Epithelial cell of prostate (primary cell): ENCODE measurements around the gene MCM3AP.

Experiments used
- DNase-seq: peaks from one replicate; pipeline ENCODE4 v3.0.0-alpha.2; 2011; ENCODE audit warnings: low read depth, low spot score
- H3K27ac ChIP-seq: fragments of 450-650 bp; 2 replicates; pipeline ENCODE4 v1.5.1; 2017; ENCODE audit warnings: mild to moderate bottlenecking

Gene MCM3AP

DNA sequence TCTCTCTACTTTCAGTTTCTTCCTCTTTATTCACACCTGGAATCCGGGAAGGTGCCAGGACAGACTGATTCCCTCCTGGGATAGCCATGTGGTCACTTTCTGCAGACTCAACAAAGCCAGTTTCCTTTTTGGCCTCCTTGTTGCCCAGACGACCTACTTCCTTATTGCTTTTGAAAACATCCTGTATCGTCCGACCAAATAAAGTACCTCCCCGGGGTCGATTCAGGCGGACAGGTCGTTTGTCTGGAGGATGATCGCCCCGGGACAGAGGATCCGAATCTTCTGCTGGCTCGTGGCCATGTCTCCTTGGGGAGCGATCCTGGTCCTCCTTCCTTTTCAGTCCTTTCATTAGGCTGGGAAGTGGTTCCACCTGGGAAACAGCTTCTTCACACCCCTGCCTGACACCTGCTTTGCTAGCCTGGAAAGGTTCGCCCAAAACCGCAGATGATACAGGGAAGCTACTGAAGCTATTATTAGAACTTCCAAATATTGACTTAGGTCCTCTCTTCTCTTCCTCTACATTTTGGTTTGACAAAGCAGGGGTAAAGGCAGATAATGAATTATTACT is 1.2 kb downstream of the MCM3AP start:
- DNase-seq = no peak
- H3K27ac ChIP-seq = no peak overlapping the region

DNA sequence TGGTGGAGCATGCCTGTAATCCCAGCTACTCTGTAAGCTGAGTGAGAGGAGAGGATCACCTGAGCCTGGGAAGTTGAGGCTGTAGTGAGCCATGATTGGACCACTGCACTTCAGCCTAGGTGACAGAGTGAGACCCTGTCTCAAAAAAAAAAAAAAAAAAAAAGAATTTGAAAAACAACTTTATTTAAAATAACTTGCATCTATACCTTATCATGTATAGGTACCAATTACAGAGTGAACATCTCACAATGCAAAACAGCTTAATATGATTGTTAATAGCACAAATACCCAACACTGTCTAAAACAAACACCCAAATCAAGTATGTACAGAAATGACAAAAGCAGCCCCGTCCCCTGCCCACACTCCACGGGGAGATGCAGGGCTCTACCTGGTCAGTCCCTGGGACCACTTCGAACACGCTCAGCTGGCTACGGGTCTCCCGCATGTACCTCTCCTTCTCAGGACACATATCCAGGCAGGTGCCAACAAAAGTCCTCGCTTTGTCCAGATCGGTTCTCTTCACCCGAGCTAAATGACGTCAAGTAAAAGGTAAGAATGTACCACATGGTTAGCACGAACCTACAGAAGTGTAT is 10.5 kb downstream of the MCM3AP start:
- H3K27ac ChIP-seq = no peak overlapping the region
- DNase-seq = no peak

DNA sequence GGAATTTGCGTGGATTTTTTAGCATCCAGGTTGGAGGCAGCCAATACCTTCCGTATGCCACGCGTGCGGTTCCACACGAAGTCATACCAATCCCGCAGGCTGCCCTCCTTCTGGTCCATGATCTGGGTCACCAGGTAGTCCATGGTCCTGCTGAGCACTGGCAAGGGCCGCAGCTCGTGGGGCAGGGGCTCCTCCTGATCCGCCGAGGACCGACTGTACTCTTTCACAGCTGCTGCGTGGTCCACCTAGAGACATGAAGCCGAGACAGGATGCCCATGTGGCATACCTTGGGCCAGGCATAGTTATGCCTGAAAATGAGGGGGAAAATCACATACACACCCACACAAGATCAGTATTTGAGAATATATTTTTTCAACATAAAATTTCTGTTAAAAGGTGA is 12.1 kb downstream of the MCM3AP start:
- H3K27ac ChIP-seq = no peak overlapping the region
- no peak for DNase-seq

DNA sequence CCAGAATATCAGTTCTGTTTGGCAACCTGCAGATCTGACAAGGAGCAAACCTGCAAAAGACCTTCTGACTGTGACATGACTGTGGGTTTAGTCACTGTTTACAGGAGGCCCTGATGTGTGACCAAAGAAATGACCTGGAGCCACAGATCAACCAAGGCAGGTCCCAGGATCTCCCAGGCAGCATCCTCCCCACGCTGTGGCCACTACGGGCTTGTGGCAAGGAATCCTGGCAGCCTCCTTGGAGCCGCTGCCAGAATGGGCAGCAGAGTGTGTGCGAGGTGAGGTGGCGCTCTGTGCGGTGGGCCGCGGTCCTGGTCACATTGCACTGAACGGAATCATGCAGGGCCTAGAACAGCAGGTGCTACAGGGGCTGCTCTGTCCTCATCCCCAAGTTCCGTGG is 15.9 kb downstream of the MCM3AP start:
- H3K27ac ChIP-seq = no peak overlapping the region
- no peak for DNase-seq

DNA sequence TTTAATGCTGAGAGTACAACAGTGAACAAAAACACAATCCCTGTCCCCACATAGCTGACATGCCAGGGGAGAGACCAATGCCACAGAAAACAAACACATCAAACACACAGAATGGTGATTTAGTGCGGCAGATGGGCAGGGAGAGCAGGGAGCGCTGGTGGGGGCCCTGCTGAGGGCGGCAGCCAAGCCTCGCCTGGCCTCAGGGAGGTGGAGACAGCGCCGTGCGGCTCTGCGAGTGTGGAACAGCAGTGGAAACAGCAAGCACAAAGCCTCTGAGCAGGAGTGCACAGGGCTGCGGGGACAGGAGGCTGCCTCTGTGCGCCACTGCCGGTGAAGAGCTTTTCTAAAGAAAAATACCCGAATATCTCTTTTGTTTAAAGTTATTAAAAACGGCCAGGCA is 17.0 kb downstream of the MCM3AP start:
- DNase-seq = no peak
- no peak overlapping the region for H3K27ac ChIP-seq

DNA sequence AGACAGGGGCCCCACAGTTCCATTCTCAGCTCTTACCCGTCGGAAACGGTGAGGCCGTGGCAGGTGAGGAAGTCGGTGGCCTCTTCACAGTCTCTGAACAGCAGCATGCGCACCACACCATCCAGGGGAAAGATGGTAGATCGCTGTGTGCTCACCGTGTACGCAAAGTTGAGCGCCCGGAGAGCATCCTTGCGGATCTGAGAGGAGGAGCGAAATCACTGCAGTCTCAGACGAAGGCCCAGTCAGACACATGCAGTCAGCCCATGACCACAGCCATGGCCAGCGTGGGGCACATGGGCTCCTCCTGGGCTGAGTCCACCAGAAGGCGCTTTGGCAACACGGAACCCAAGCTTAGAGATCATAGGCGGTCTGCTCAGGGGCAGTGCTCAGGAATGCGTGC is 18.5 kb downstream of the MCM3AP start:
- DNase-seq = no peak
- no peak overlapping the region for H3K27ac ChIP-seq

DNA sequence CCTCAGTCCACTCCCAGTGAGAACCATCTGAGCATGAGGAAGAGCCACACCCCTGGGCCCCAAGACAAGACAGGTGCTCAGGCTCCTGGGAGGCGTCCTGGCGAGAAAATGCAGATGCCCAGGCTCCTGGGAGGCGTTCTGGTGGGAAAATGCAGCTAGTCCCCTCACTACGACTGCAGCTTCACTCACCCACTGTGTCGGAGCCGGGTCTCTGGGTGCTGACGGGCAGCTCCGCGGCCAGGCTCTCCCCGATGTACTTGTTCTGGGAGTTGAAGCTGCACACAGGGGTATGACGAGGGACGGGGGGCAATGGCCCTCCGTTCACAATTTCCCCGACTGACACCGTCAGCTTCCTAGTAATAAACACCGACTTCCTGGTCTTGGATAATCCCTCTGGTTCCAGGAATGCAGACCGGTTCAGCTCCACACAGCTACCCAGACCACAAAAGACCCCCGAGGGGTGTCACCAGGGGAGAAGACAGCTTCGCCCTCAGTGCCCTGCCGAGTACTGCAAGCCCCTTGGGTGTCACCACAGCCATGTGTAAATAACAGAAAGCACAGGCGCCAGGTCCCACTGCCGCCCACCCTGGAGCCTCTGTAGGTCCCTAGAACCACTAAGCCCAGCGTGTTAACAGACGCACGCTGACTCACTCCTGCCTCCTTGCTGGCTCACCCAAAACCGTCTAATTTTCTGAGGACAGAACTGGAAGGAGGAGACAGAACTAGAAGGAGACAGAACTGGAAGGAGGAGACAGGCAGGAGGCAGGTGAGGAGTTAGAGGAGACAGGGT is 19.5 kb downstream of the MCM3AP start:
- no peak for DNase-seq
- no peak overlapping the region for H3K27ac ChIP-seq

DNA sequence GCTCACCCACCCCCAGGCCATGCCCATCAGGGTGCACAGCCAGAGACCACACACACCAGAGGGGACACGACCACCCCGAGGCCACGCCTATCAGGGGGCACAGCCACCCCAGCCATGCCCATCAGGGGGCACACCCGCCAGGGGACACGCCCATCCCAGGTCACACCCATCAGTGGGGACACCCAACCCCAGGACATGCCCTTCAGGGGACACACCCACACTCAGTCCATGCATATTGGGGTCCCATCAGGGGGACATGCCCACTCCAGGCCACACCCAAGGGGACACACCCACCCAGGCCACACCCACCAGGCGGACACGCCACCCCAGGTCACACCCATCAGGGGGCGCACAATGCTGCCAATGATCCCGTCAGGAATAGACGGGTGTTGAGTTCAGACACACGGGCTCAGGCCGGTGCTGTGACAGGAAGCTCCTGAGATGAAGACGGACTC is 20.7 kb downstream of the MCM3AP start:
- H3K27ac ChIP-seq = no peak overlapping the region
- no peak for DNase-seq

DNA sequence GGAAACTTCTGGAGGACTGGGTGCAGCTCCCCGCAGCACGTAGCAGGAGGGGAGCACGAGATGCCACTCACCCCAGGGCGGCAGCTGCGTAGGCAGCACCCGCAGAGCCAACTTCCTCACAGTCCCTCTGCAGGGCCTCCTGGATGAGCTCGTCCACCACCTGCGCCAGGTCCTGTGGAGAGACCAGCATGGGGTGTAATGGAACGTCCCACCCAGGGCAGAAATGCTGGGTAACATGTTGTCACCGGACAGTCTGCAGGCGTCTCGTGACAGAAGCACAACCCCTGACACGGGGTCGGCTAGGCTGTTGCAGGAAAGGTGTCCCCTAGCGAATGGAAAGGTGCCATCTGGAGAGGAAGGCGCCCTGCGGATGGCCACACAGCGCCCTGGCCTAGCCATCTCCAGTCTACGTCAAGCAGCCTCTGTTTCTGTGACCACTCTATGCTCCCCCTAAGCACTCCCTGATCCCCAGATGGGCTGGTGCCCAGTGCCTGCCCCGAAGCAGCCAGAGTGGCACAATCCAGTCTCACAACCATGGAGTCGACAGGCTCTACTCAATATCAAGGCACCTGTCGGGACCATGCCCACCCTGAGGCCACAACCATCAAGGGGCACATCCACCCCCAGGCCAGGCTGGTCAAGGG is 21.2 kb downstream of the MCM3AP start:
- no peak for DNase-seq
- no peak overlapping the region for H3K27ac ChIP-seq

DNA sequence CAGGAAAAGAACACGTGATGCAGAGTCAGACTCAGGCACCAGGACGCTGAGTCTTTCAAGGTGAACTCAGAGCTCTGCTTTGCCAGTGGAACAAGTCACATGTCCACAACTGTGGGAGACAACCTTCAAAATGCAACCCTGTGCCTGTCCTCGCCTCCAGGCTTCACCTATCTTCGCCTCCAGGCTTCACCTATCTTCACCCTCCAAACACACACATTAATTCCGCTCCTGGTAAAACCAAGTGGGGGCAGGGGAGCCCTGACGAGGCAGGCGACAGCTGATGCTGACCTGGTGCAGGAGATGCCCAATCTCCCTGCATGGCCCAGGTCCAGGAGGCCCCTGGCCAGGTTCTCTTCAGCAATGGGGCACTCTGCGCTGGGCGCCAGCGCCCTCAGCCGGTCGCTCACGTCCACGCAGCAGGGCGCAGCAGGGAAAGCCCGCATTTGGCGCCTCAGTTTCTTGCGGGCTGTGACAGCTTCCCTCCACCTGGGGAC is 28.9 kb downstream of the MCM3AP start:
- no peak overlapping the region for H3K27ac ChIP-seq
- DNase-seq = no peak

DNA sequence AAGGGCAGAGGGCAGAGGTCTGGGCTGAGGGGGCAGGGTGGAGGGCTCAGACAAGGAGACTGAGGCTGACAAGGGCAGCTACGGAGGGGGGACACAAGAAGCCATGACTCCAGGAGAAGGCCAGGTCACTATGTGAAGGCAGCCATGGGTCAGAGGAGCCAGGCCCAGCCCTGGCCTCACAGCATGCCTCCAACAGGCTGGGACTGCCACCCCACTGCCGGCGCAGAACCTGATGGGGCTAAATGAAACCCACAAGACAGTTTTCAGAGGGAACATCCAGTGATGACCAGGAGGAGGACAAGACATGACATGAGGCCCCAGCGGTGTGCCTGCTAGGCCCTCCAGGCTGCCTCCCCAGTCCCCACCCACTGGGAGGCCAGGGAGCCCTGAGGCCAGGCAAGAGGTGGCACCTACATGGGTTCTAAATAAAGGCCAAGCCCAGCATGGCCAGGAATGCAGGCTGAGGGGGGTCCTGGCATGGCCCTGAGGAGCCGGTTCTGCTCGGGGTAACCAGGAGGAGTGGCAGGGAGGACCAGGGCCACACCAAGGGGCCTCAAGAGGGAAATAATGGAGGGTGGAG is 29.6 kb downstream of the MCM3AP start:
- no peak overlapping the region for H3K27ac ChIP-seq
- DNase-seq = no peak

DNA sequence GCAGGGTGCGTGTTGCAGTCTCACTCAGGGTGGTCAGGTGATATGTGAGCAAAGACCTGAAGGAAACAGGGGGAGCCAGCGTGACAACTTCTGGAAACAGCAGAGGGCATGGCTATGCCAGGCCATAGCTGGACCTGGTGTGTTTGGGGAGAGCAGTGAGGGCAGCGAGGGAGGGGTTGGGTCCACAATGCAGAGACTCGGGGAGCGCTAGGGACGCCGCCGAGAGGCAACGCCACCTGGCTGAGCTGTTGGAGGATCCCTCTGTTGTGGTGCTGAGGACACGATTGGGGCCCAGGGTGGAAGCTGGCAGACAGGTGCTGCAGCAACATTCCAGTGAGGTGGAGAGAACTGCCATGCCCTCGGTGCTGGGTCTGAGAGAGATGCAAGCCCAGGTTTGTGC is 30.2 kb downstream of the MCM3AP start:
- no peak overlapping the region for H3K27ac ChIP-seq
- no peak for DNase-seq

DNA sequence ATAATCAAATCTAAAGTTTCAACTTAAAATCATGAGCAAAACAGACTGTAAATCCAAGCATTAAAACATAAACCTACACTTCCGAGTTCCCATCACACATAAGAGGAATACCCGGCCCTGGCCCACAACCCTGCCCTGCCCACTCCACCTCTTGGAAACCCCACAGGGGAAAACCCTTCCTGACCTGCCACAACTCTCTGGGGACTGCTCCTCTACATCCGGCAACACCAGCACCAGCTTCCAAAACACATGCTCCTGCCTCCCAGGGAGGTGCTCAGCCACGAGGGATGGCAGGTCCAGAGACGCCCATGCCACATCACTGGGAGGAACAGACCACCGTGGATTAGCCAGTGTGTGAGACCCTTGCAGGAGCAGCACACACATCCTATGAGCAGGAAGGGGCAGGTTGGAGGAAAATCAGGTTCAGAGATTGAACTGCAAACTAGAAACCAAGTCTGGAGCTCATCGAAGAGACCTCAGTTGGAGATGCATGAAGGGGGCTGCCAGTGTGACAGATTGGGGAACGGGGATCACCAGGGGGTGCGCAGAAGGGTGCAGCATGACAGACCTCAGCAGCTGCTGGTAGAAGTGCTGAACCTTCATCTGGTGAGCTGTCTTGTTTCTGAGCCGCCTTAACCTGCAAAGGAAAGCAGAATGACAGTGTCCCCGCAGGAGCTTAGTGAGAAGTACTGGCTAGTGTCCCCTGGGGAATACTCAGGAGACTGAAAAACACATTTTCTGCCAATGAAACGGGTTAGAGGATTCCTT is 31.0 kb downstream of the MCM3AP start:
- no peak overlapping the region for H3K27ac ChIP-seq
- DNase-seq = no peak

DNA sequence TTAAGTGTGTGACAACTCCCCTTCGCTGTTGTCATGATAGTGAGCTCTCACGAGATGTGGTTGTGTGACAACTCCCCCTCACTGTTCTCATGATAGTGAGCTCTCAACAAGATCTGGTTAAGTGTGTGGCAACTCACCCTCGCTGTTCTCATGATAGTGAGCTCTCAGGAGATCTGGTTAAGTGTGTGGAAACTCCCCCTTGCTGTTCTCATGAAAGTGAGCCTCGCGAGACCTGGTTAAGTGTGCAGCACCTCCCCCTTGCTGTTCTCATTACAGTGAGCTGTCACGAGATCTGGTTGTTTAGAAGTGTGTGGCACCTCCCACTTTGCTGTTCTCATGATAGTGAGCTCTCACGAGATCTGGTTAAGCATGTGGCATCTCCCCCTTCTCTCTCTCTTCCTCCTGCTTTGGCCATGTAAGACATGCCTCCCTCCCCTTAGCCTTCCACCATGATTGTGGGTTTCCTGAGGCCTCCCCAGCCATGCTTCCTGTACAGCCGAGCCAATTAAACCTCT is 31.7 kb downstream of the MCM3AP start:
- DNase-seq = no peak
- no peak overlapping the region for H3K27ac ChIP-seq

DNA sequence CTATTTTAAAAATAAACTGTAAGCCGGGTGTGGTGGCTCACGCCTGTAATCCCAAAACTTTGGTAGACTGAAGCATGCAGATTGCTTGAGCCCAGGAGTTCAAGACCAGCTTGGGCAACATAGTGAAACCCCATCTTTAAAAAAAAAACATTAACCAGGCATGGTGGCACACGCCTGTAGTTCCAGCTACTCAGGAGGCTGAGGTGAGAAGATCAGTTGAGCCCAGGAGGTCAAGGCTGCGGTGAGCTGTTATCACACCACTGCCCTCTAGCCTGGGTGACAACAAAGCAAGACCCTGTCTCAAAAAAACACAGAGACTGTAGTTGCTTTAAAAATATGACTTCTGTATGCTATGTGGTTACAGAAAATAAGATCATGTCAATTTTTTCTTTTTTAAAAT is 32.6 kb downstream of the MCM3AP start:
- no peak overlapping the region for H3K27ac ChIP-seq
- DNase-seq = no peak

DNA sequence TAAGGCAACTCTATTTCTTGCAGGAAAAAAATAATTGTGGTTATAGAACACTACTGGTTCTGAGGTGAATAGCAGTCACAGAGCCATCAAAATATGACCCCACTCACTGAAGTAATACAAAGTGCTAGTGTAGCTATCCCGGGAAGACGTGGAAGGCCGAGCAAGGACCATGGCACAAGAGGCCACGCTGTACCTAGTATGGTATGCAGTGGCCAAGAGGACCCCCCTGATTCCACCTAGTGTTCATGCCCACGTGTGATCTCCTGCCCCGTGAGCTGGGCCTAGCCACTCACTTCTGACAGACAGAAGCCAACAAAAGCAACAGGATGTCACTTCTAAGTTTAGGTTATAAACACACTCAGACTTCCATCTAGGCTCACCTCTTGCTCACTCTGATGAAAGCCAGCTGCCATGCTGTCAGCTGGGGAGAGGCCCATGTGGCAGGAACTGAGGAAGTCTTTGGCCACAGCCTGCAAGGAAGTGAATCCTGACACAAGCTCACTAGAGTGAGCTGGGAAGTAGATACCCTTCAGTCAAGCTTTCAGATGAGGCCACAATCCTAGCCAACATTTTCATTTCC is 35.2 kb downstream of the MCM3AP start:
- no peak overlapping the region for H3K27ac ChIP-seq
- no peak for DNase-seq

DNA sequence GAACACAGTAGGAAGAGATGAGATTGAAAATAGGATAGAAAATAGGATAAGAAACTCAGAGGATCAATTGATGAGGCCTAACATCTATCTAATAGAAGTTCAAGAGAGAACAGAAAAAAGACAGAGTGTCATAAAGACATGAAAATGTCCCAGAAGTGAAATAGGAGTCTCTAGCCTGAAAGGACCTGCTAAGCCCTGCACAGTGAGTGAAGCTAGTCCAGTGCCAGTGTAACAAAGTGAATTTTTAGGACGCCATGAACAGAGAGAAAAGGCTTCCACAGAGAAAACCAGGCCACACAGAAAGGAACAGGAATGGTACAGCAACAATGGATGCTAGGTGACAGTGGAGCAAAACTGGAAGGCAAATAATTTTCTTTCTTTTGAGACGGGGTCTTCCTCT is 36.6 kb downstream of the MCM3AP start:
- H3K27ac ChIP-seq = no peak overlapping the region
- no peak for DNase-seq

DNA sequence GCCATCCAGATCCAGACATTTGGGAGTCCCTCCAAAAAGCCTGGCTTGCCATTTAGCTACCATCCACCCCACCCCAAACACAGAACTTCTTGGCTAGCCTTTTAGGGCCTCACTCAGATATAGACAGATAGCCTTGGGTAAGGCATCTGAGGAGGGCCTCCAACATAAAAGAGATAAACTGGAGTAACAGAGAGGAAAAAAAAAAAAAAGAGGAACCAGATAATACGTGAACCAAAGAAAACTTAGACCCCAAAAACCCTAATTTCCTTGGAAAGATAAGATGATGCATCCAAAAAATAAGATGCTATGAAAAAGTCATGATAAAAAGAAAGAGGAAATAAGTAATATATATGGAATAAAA is 37.0 kb downstream of the MCM3AP start:
- no peak overlapping the region for H3K27ac ChIP-seq
- no peak for DNase-seq

DNA sequence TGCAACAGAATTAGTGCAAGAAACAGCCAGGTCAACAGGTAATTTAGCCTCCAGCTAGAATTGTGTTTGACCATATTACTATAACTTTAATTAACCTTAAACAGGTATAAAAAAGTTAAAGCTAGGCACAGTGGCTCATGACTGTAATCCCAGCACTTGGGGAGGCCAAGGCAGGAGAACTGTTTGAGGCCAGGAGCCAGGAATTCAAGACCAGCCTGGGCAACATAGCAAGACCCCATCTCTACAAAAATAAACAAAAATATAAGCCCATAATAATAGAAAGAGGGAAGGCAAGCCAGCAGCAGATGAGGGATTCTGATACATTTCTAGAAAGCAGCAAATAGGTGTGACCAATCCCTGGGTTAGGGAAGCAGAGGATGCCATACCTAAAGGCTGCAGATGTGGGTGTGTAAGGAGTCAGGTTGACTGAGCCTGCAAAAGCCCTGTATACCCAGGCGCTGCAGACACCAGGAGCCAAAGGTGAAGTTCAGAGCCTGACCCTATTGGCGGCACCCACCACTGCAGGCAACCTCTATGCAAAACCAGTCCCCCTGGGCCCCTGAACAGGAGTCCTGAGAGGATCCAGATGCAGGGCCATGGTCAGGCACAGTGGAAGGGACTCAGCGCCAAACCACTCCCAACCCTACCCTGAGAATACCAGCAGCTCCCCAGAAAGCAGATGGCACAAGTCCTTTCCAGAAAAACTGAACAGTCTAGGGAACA is 37.6 kb downstream of the MCM3AP start:
- no peak for DNase-seq
- H3K27ac ChIP-seq = no peak overlapping the region
